Mesothelial cell of epicardium (in vitro differentiated cells): Measurements from ENCODE around the gene PCDH8. TPM values are rescaled to one million over a fixed set of nuclear protein-coding genes. Genes with fewer than 3 reads are reported as not detected.

Experiments
- DNase-seq, 2 experiments: peaks; one replicate each; pipeline ENCODE4 v3.0.0; 2021; ENCODE audit warnings: low spot score in 2 of 2; ENCODE audit not compliant: unreplicated experiment in 2 of 2
- H3K27ac Mint-ChIP-seq: 2 replicates; pipeline ENCODE4 v1.8.0; 2021; ENCODE audit warnings: mixed read lengths
- H3K27me3 Mint-ChIP-seq: 2 replicates; pipeline ENCODE4 v1.8.0; 2021; ENCODE audit warnings: low read depth, mixed read lengths
- H3K36me3 Mint-ChIP-seq: 2 replicates; pipeline ENCODE4 v1.8.0; 2021; ENCODE audit warnings: mixed read lengths
- H3K4me1 Mint-ChIP-seq: 2 replicates; pipeline ENCODE4 v1.8.0; 2021; ENCODE audit warnings: mixed read lengths
- H3K4me3 Mint-ChIP-seq: 2 replicates; pipeline ENCODE4 v1.8.0; 2021; ENCODE audit warnings: mild to moderate bottlenecking, moderate library complexity, mixed read lengths
- H3K9me3 Mint-ChIP-seq: 2 replicates; pipeline ENCODE4 v1.8.0; 2021; ENCODE audit warnings: mixed read lengths
- total RNA-seq: library from RNA; stranded (reverse); gene quantifications from 3 replicates; pipeline ENCODE4 v1.2.1, GENCODE V29; 2021
- TF ChIP-seq, protein P1 (sequence below): fragments of 200-600 bp; sonication (generic); IDR thresholded peaks from one replicate; pipeline ENCODE4 v1.5.0; 2021; ENCODE audit warnings: antibody characterized with exemption; ENCODE audit not compliant: unreplicated experiment

Gene PCDH8
- total RNA-seq, 1 donor from 2014 or later = 0.25 TPM

GRCh38 chr13:52850396-52851136, 2.1 kb upstream of the PCDH8 start:
- Mint-ChIP-seq H3K4me1 (peaks cover 36% of the 10 kb centered on the region), H3K27ac (peak overlapping the region; percentile 94), H3K27me3 (peaks cover 55% of the 10 kb centered on the region), H3K36me3 (no peaks in the 10 kb centered on the region), H3K9me3 (no peaks in the 10 kb centered on the region), H3K4me3 (peak overlapping the region; percentile 88)
- TF ChIP-seq, protein P1, sequence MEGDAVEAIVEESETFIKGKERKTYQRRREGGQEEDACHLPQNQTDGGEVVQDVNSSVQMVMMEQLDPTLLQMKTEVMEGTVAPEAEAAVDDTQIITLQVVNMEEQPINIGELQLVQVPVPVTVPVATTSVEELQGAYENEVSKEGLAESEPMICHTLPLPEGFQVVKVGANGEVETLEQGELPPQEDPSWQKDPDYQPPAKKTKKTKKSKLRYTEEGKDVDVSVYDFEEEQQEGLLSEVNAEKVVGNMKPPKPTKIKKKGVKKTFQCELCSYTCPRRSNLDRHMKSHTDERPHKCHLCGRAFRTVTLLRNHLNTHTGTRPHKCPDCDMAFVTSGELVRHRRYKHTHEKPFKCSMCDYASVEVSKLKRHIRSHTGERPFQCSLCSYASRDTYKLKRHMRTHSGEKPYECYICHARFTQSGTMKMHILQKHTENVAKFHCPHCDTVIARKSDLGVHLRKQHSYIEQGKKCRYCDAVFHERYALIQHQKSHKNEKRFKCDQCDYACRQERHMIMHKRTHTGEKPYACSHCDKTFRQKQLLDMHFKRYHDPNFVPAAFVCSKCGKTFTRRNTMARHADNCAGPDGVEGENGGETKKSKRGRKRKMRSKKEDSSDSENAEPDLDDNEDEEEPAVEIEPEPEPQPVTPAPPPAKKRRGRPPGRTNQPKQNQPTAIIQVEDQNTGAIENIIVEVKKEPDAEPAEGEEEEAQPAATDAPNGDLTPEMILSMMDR = peak; percentile 33
- peak; percentile 69 to 85 for DNase-seq

DNA sequence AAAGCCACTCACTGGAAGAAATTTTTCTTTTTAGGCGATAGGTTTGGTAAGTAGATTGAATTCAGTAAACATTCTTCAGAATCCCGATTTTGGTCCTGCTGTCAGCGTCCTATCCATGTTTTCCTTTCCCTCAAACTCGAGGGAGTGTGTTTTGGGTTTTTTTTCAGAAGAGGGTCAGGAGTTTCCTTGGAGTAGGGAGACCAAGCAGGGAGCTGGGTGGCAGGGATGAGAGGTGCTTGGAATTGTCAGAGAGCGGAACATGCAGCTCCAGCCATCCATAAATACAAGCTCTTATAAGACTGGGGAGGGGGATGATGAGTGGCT, 1.6 kb upstream of the PCDH8 start:
- no peaks in the 10 kb centered on the region for H3K9me3 Mint-ChIP-seq
- H3K4me1 Mint-ChIP-seq = peaks cover 36% of the 10 kb centered on the region
- no peak for DNase-seq
- H3K4me3 Mint-ChIP-seq = peak overlapping the region; percentile 88
- H3K27ac Mint-ChIP-seq = no peak overlapping the region
- TF ChIP-seq, protein P1 = no peak
- H3K36me3 Mint-ChIP-seq = no peaks in the 10 kb centered on the region
- H3K27me3 Mint-ChIP-seq = peaks cover 55% of the 10 kb centered on the region

DNA sequence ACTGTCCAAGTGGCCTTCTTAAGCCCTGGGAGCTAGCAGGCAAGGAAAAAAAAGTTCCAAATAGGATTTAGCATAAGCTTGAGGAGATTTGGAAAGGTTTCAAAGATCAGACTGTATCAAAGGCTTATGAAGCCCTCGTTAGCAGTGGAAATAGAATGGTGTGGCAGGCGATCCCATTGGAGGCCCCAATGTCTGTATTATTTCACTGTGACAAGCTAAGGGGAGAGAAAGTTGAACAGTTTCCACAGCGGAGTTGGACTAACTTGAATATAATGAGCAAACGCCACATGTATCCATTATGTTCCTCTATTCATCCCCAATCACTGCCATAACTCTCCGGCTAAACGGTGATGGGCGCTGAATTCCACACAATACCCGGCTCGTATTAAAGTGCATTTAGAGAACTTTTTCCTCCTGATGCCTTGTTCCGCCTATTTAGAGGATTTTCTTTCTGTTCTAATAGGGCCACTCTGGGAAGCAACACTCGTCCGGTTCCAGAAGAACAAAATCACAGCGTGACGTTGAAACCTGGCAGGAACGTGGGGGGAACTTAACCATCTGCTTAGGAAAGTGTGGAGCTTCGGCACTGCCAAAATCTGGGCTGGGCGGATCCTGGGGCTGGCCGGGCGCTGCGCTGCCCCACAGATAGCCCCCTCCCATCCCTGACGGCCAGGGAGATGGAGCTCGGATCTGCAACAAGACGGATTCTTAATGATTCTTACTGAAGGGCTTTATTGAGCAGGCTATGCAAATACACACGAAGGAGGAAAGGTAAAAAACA, 1.0 kb upstream of the PCDH8 start:
- Mint-ChIP-seq H3K4me1 (peaks cover 36% of the 10 kb centered on the region), H3K36me3 (no peaks in the 10 kb centered on the region), H3K4me3 (peak overlapping the region; percentile 88), H3K27me3 (peaks cover 55% of the 10 kb centered on the region), H3K27ac (no peak overlapping the region), H3K9me3 (no peaks in the 10 kb centered on the region)
- TF ChIP-seq, protein P1 = no peak
- no peak for DNase-seq

- peaks cover 33% of the 10 kb centered on the region for H3K4me1 Mint-ChIP-seq
- H3K27ac Mint-ChIP-seq = no peak overlapping the region
- TF ChIP-seq, protein P1 = no peak
- no peaks in the 10 kb centered on the region for H3K36me3 Mint-ChIP-seq
- H3K9me3 Mint-ChIP-seq = no peaks in the 10 kb centered on the region
- peak overlapping the region; percentile 88 for H3K4me3 Mint-ChIP-seq
- H3K27me3 Mint-ChIP-seq = peaks cover 69% of the 10 kb centered on the region
- DNase-seq = no peak
Observed at GRCh38 chr13:52847682-52848432, 583 bp downstream of the PCDH8 start.

- peaks cover 75% of the 10 kb centered on the region for H3K27me3 Mint-ChIP-seq
- H3K9me3 Mint-ChIP-seq = no peaks in the 10 kb centered on the region
- no peak overlapping the region for H3K4me3 Mint-ChIP-seq
- H3K27ac Mint-ChIP-seq = no peak overlapping the region
- no peaks in the 10 kb centered on the region for H3K36me3 Mint-ChIP-seq
- H3K4me1 Mint-ChIP-seq = peaks cover 31% of the 10 kb centered on the region
- DNase-seq = no peak
- TF ChIP-seq, protein P1 = peak; percentile 9
Observed at GRCh38 chr13:52847322-52847681, 1.1 kb downstream of the PCDH8 start.
